Heart left ventricle (tissue), 16 donors: Measurements from ENCODE around the gene SLC7A11. TPM values are rescaled to one million over a fixed set of nuclear protein-coding genes. Genes with fewer than 3 reads are reported as not detected.

Experiments
- ATAC-seq, 4 donors: fragments of 200-7000 bp; cut with Tn5 transposase; one replicate each; pipeline ENCODE4 v1.9.1; 2020 to 2022; ENCODE audit warnings: moderate library complexity in 4 of 4, mild to moderate bottlenecking in 3 of 4, moderate number of reproducible peaks in 1 of 4
- DNase-seq, 5 donors: peaks; one replicate each; pipeline ENCODE4 v3.0.0-alpha.2; 2020
- H3K27ac ChIP-seq, 12 donors: fragments of 200-600 bp; sonication (generic) in 4 of 12; one replicate each; pipeline versions ENCODE4 v1.5.0 to v1.8.0; 2016 to 2022; ENCODE audit warnings: mild to moderate bottlenecking in 2 of 12
- H3K27me3 ChIP-seq, 9 donors: fragments of 200-600 bp; sonication (generic) in 2 of 9; one replicate each; pipeline versions ENCODE4 v1.5.1 to v1.8.0; 2016 to 2022; ENCODE audit warnings: mild to moderate bottlenecking in 3 of 9
- H3K36me3 ChIP-seq, 9 donors: fragments of 200-600 bp; sonication (generic) in 2 of 9; one replicate each; pipeline versions ENCODE4 v1.5.0 to v1.8.0; 2018 to 2022; ENCODE audit warnings: mild to moderate bottlenecking in 2 of 9
- H3K4me1 ChIP-seq, 12 donors: fragments of 200-600 bp; sonication (generic) in 4 of 12; one replicate each; pipeline versions ENCODE4 v1.5.0 to v1.8.0; 2016 to 2022; ENCODE audit warnings: mild to moderate bottlenecking in 3 of 12
- H3K4me3 ChIP-seq, 12 donors: fragments of 200-600 bp; sonication (generic) in 4 of 12; one replicate each; pipeline versions ENCODE4 v1.5.0 to v1.8.0; 2017 to 2022; ENCODE audit warnings: mild to moderate bottlenecking in 9 of 12, moderate library complexity in 4 of 12
- H3K9me3 ChIP-seq, 12 donors: fragments of 200-600 bp; sonication (generic) in 4 of 12; one replicate each; pipeline versions ENCODE4 v1.5.0 to v1.8.0; 2016 to 2022; ENCODE audit warnings: mild to moderate bottlenecking in 1 of 12
- CTCF ChIP-seq, 12 donors: fragments of 200-600 bp; sonication (generic) in 4 of 12; IDR thresholded peaks; one replicate each; pipeline versions ENCODE4 v1.5.0 to v1.8.0; 2018 to 2022; ENCODE audit warnings: antibody characterized with exemption in 12 of 12, mild to moderate bottlenecking in 5 of 12
- POLR2A ChIP-seq, 2 donors: fragments of 450-650 bp; IDR thresholded peaks; one replicate each; pipeline ENCODE4 v1.6.1; 2017; ENCODE audit warnings: antibody characterized with exemption in 2 of 2, mild to moderate bottlenecking in 2 of 2, moderate library complexity in 2 of 2
- WGBS, 4 donors: extraction: QIAGEN DNeasy Blood & Tissue Kit in 2 of 4; methylation state at CpG; one replicate each; pipeline versions ENCODE4 v1.1.5 to v1.1.7; 2013 to 2018; 5-methylcytosine and 5-hydroxymethylcytosine counted together
- intact Hi-C, 10 donors: fragments of 100-400 bp; cut with DNase I; formaldehyde crosslinking; loops; one replicate each; pipeline versions ENCODE4 v1.11.1 to v1.14.2; 2022
- polyA plus RNA-seq, 2 donors: library from polyadenylated mRNA; stranded (reverse); fragments of 200-250 nt; gene quantifications; one replicate each; pipeline ENCODE4 v1.2.3, GENCODE V29; 2013
- total RNA-seq, 9 donors: library from RNA; depleted of rRNA in 2 of 9; stranded (reverse); fragments of >200 nt in 2 of 9; fragmentation: NEBNext Ultra II Directional in 3 of 9; extraction: Animal tissue kit (Norgen Biotek cat#: 25700) in 3 of 9; gene quantifications; one replicate each; pipeline versions ENCODE4 v1.1.0 to v1.2.4, GENCODE V29; 2016 to 2023
- donor health status: ischemic (EF 13 %, LVEDD 7.1; RV severe dilation, severe dysfunction).
- donor health status: healthy with polysubstance abuse.
- donor health status: DM: no; HTN: yes; CAD: no.
- donor health status: DM: no; HTN: no; CAD: no.
- donor health status: ischemic (EF 25% LVEDD 6.9; RV normal size, moderate dysfunction).
- donor health status: ischemic (EF 25% LVEDD 5.7; RV mildly dilated, moderate dysfunction).
- donor health status: healthy.
- donor health status: DM: yes; HTN: yes; CAD: no.
- donor health status: ischemic (EF 35%, LVEDD 5.7; RV mildly dilated, moderate dysfunction).
- donor health status: nonischemic (EF 11% LVEDD 7.7; RV severe dilation, severe dysfunction).
- donor health status: DM: yes; HTN: yes; CAD: no.
- donor health status: PGD.
- donor health status: ischemic (EF 29% LVEDD 5.4; RV normal size, mild dysfunction).
- donor health status: nonischemic (EF 23%, LVEDD 6.1; RV moderate dilation, normal function).

The SLC7A11 gene
- total and polyA plus RNA-seq, 11 donors: 0.04 to 1.0 (median 0.11) TPM; not detected in 1

DNA sequence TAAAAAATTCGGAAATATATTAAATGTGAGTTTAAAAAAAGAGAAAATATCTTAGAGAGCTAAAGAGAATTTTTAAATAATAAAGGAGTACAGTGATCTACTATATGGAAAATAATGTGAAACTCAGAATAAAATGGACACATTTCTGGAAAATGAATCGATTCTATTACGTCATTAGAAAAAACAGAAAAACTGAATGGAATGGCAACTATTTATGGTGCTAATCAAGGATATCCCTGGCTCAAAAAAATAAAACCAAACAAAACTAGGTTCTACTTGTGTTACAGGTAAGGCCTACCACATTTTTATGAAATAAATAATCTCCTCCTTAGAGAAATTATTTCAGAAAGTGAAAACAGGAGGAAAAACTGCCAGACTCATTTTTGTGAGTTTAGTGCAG, 5.5 kb upstream of the SLC7A11 start:
- WGBS, 4 donors: 93 to 96% (median 95%) methylated on average over 3 of the region's 3 CpGs
- H3K36me3 ChIP-seq: no peaks in the 10 kb centered on the region
- H3K4me3 ChIP-seq: no peak overlapping the region
- DNase-seq: no peak
- no peaks in the 10 kb centered on the region for H3K27me3 ChIP-seq
- no peak for ATAC-seq
- no peak overlapping the region for H3K27ac ChIP-seq
- no peaks in the 10 kb centered on the region for H3K9me3 ChIP-seq
- TF ChIP-seq CTCF (IDR thresholded peaks at IDR 0.05) (no peak), POLR2A (IDR thresholded peaks at IDR 0.05) (no peak)
- intact Hi-C loops: no loop called here
- no peaks in the 10 kb centered on the region for H3K4me1 ChIP-seq

- Histone ChIP-seq H3K36me3 (no peaks in the 10 kb centered on the region), H3K4me1 (peaks cover 0 to 11% (median 0%) of the 10 kb centered on the region in 12 donors), H3K4me3 (no peak overlapping the region), H3K9me3 (no peaks in the 10 kb centered on the region), H3K27me3 (no peaks in the 10 kb centered on the region), H3K27ac (no peak overlapping the region)
- TF ChIP-seq CTCF (IDR thresholded peaks at IDR 0.05): no peak
- no peak for TF ChIP-seq POLR2A (IDR thresholded peaks at IDR 0.05)
- intact Hi-C loops: no loop called here
- WGBS, 4 donors: 94 to 97% (median 96%) methylated on average over 3 of the region's 3 CpGs
- no peak for ATAC-seq
- no peak for DNase-seq
Observed at GRCh38 chr4:138243369-138243768, 1.2 kb upstream of the SLC7A11 start.

- H3K36me3 ChIP-seq: no peaks in the 10 kb centered on the region
- TF ChIP-seq CTCF (IDR thresholded peaks at IDR 0.05) (no peak), POLR2A (IDR thresholded peaks at IDR 0.05) (no peak)
- H3K4me3 ChIP-seq: peak overlapping the region in 8 of 12 donors; percentile 16 to 46 (median 34)
- no peak for ATAC-seq
- no peak for DNase-seq
- H3K27me3 ChIP-seq: no peaks in the 10 kb centered on the region
- H3K4me1 ChIP-seq: peaks cover 0 to 11% (median 0%) of the 10 kb centered on the region in 12 donors
- WGBS, 4 donors: 45 to 90% (median 86%) methylated on average over 1 of the region's 1 CpG
- intact Hi-C loops: no loop called here
- peak overlapping the region in 1 of 12 donors; percentile 68 for H3K27ac ChIP-seq
- no peaks in the 10 kb centered on the region for H3K9me3 ChIP-seq
Observed at GRCh38 chr4:138242834-138243156, 646 bp upstream of the SLC7A11 start.

DNA sequence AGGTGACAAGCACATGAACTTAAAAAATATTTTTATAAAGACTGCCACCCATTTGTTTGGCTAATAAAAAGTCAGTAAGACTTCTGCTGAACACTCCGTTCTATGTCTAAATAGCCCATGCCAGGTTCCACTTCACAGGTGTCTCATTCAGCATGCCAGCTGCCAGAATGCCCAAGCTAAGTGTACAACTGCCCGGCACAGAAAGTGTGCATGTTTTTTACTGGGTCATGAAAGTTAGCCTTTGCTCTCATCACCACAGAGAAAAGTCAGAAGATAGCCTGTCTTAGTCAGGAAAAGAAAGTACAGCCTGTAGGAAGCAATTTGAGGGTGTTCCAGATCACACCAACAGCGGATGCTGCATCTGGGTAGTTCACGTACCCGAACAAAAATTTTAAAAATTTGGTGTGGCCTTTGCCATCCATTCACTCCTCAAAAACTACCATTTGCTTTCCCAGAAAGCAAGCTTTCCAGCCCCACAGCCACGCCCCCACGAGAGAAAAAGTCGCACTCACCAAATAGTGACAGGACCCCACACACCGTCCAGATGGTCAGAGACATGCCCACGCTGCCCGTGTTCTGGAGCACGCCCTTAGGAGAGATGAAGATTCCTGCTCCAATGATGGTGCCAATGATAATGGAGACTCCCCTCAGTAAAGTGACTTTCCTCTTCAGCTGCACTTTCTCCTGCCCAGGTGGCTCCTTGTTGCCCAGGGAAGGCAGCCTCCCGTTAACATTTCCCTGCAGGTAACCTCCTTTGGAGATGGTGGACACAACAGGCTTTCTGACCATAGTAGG, 671 bp downstream of the SLC7A11 start:
- peaks cover 0 to 11% (median 0%) of the 10 kb centered on the region in 12 donors for H3K4me1 ChIP-seq
- peak overlapping the region in 6 of 12 donors; percentile 19 to 46 (median 43) for H3K4me3 ChIP-seq
- no peaks in the 10 kb centered on the region for H3K36me3 ChIP-seq
- H3K27ac ChIP-seq: peak overlapping the region in 1 of 12 donors; percentile 68
- DNase-seq: no peak
- no peaks in the 10 kb centered on the region for H3K27me3 ChIP-seq
- TF ChIP-seq CTCF (IDR thresholded peaks at IDR 0.05): no peak
- ATAC-seq: peak in 1 of 4 donors; percentile 16
- H3K9me3 ChIP-seq: no peaks in the 10 kb centered on the region
- intact Hi-C loops: no loop called here
- WGBS, 4 donors: 83 to 89% (median 86%) methylated on average over 13 of the region's 13 CpGs
